ENCODE measurements around the gene CCL27.

Gene CCL27, protein sequence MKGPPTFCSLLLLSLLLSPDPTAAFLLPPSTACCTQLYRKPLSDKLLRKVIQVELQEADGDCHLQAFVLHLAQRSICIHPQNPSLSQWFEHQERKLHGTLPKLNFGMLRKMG

GRCh38 chr9:34662526-34663302 is at the start of gene CCL27:
TSS of gene CCL27 (minus strand) at chr9:34662657. CDS start at chr9:34662633, 24 bp downstream.
- DNase-seq = peak; percentile 36

- DNase-seq = no peak
These were observed 49.7 kb upstream of the CCL27 start for GRCh38 chr9:34712140-34712539.

DNA sequence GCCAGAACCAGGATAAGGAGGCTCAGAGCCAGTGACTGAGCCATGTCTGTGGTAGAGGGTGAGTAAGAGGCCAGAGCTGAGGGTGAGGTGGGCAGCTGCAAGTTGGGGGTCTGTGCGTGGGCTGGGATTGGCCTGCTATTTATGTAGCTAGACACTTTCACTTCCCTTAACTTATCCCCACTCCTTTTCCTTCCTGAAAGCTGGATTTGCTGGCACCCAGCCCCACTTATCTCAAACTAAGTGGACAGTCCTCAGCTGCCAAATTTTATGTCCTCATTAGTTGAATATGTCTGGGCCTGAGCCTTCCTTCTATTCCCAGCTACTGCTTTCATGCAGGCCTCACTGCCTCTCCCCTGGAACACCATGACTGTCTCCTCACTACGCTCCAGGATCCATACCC is 47.6 kb upstream of the CCL27 start, which contains the start of gene CCL21:
CCL21 (minus strand) TSS at position 114 of the 400 bp plus-strand sequence; CDS start at position 44, 70 bp downstream.
- DNase-seq = no peak

DNA sequence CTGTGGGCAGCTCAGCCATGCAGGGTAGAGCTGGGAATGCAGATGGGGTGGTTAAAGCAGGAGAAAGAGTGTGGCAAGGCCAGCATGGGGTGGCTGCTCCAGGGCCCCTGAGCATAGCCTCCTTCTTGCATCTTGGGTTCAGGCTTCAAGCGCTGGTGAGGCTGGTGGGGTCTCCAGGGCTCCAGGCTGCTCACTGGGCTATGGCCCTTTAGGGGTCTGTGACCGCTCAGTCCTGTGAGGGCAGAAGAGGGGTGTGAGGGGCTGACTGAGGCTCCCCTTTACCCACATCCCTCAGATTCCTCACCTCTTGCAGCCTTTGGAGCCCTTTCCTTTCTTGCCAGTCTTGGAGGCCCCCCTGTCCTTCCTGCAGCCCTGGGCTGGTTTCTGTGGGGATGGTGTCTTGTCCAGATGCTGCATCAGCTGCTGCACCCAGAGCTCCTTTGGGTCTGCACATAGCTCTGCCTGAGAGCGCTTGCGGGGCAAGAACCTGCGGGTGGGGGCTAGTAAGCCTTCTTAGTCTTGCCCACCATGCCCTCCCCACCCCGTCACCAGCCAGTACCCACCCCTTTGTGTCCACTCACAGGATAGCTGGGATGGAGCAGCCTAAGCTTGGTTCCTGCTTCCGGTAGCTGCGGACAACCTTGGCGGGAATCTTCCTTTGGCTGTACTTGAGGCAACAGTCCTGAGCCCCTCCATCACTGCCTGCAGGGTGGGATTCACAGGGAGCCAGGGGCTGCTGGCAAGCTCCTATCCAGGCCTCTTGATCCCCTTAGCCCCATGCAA is 46.9 kb upstream of the CCL27 start:
- no peak for DNase-seq

DNA sequence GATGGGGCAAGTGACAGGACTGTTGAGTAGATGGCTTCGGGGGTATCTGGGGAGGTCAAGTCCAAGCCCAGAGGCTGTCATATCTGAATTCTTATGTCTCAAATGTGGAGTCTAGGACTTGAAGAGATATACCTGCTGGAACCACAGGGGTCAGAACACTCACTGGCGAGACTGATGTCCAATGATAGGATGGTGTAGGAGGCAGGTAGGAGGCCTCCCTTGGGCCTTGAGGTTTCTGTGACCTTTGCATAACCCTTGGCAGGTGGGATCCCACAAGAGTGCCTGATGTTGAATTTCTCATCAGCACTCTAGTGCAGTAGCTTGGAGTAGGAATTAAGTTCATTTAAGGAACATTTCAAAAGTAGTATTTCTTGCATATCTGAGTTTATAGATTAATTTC is 44.7 kb upstream of the CCL27 start:
- no peak for DNase-seq

- DNase-seq = peak; percentile 86
These were observed 39.6 kb upstream of the CCL27 start for GRCh38 chr9:34701769-34702736.

GRCh38 chr9:34701023-34701768 is 38.7 kb upstream of the CCL27 start:
- DNase-seq = peak; percentile 80

GRCh38 chr9:34694811-34695210 is 32.4 kb upstream of the CCL27 start:
- DNase-seq = no peak

- DNase-seq = no peak
These were observed 31.1 kb upstream of the CCL27 start for GRCh38 chr9:34693560-34693959.

DNA sequence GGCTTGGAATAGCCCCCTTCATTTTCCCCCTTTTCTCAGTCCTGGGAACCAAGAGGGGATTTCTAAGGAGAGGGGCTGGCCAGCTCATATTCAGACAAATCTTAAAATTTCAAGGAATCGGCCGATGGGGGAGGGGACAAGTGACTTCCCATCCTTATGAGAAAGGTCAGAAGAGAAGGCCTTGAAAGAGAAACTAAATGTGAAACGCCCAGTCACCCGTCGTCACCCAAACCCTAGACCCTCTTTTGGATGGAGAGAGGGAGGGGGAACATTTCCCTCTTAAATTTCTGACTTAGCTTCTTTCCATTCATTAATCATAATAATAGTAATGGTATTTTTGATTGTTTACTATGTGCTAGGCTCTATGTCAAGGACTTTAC is 29.5 kb upstream of the CCL27 start:
- DNase-seq = no peak

GRCh38 chr9:34690983-34691935 is 28.8 kb upstream of the CCL27 start, which contains the start of gene CCL19:
TSS of gene CCL19 (minus strand) at chr9:34691276. CDS start at chr9:34691139, 137 bp downstream.
- no peak for DNase-seq

DNA sequence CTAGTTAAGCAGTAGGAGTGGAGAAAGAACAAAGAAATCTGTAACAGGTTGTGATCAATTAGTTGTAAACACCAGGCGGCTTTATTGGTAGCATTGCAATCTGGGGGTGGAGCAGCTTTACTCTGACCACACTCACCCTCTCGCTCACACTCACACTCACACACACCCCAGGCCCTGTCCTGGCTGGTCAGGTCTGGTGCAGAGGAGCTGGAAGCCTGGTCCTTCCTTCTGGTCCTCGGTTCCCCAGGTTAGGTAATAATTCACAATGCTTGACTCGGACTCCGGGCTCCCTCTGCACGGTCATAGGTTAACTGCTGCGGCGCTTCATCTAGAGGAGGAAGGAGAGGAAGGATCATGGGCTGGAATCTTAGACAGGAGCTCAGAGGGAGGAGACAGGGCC is 27.1 kb upstream of the CCL27 start:
- DNase-seq = no peak

- DNase-seq = no peak
These were observed 26.6 kb upstream of the CCL27 start for GRCh38 chr9:34689116-34689470.

DNA sequence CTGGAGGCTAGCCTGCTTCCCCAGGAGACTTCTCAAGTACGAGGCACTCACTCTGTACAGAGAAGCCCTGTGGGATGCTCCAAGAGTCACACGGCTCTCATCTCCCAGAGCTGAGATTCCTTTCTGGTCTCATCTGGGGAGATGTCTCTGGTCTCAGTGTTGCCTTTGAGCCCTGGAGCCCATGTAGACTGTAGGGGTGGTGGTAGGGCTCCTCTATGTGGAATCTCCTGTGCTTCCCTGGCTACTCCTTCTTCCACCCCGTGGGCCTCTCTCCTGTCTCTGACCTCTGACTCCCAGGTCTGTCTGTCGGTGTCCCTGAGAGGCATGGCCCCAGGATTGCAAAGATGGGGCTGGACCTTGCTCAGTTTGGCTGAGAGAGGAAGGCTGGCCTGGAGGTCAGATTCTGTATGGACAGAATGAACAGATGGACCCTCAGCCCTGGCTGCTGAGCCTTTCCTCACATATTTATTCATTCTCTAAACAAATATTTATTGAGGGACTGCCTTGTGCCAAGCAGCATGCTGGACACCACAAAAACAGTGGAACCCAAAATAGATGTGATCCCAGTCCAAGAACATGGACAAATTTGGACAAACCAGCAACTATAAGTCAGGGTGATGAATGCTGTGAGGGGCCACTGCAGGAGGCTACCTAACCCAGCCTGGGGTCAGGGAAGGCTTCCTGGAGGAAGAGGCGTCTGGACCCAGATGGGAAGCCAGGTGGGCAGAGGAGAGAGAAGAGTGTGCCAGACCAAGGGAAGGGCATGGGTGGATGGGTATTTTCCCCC is 26.1 kb upstream of the CCL27 start:
- no peak for DNase-seq

DNA sequence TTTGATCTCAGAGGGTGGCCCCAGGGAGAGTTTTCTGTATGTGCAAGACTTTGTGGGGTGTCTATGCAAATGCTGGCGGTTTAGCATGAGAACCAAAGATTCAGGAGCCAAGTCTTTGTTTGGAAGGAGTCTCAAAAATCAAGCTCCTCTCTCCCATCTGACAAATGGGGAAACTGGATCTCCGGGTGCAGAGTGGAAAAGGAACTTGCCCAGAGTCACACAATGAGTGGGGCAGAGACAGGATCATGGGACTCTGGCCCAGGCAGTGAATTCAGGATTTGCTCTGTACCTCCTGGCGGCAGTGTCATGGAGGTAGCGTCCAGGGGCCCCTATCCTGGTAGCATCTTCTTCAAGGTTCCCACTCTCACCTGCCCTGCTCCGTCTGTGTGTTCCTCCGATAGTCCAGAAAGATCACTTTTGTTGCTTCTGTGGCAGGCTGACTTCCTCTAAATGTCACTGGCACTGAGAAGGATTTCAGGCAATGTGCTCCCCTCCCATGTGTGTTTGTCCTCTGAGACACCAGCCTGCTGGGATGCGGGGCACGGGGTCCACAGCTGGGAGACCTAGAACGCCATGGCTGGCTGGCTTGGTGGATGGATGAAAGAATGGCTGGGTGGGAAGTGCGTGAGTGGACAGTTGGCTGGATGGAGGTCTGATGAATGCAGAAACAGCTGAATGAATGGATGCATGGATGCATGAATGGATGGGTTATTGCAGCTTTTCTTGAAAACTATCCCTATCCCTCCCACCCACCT is 25.0 kb upstream of the CCL27 start:
- no peak for DNase-seq

DNA sequence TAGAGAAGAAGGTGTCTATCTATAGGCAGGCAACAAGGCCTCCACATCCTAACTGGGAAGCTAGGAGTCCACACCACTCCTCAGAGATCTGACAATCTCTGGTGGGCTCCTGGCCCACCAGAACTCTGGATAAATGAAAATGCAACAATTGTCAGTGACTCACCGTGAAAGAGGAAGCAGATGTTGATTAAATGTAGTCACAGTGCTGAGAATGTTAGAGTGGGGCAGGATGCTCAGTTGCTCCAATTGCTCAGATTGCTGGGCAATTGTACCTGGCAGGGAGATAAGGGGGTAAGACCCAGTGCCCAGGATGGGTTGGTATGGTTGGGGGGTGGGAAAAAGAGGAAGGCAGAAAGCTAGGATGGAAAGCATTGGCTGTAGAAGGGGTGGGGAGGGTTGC is 24.3 kb upstream of the CCL27 start:
- no peak for DNase-seq

DNA sequence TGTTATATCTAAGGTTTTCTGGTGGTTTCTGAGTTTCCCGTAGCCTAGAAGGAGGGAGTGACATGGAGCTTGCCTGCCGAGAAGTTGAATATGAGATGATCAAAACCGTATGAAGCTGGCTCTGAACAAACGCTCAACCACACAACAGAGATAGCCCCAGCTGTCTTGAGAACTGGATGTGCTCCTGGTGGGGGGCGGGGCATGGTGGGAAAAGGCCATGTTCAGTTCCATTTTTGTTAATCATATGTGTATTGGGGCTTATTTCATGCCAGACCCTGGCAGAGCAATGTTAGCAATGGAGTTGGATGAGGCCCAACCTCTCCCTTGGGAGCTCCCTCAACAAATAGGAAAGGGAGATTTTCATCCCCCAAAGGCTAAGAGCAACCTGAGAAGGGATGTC is 23.8 kb upstream of the CCL27 start:
- no peak for DNase-seq

DNA sequence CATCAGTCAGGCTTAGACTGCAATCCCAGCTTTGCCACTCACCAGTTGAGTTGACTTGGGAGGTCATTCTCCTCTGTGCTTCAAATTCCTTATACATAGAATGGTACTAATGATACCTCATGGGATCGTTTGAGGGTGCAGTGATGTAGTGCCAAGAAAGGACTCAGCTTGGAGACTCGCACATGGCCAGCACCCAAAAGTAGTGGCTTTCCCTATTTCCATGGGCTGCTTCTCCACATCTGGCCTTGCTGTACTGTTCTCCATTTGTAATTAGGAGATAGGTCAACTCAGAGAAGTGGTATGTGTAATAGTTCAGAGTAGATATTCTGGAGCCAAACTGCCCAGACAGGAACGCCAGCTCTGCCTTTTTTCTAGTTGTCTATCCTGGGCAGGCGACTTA is 23.1 kb upstream of the CCL27 start:
- no peak for DNase-seq

DNA sequence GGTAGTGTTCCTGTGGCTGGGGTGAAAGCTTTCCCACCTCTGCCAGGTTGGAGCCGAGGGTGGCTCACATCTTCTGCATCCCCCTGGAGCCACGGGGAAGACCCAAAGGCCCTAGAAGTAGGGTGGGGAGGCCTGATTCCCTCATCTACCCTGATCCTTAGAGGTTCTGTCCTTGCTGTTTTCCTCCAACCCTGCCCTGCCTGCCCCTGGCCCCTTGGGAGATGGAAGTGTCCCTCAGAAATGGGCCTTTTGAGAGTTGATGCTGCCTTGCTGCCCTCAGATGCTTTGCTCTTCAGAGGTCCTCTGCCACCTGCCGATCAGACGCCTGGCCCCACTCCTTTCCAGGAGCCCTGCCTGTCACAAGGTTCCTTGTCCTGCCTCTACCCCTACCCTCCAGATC is 22.4 kb upstream of the CCL27 start:
- DNase-seq = no peak
